ENCODE measurements around the gene COA1.

- TF ChIP-seq CTCF (IDR thresholded peaks at IDR 0.05) = no peak
- no peak for TF ChIP-seq POLR2AphosphoS5 (IDR thresholded peaks at IDR 0.05)
Observed at GRCh38 chr7:43692582-43693373, 36.5 kb downstream of the COA1 start.

Data from prostate gland (tissue), 2 donors.